GM12865 (cell line): Measurements from ENCODE around the gene MED27.

Experiments used
- DNase-seq: peaks from one replicate; pipeline ENCODE4 v3.0.0; 2010; ENCODE audit warnings: low read depth
- H3K4me3 ChIP-seq: 2 replicates; pipeline ENCODE4 v1.5.1; 2011; ENCODE audit warnings: mild to moderate bottlenecking, low read depth, low read length, control low read depth
- TF ChIP-seq, protein P1 (sequence below): IDR thresholded peaks from 2 replicates; pipeline ENCODE4 v1.5.1; 2011; ENCODE audit warnings: low read length, control low read depth, low read depth, inconsistent platforms; ENCODE audit not compliant: insufficient read depth; ENCODE audit errors: missing control alignments

Gene MED27

DNA sequence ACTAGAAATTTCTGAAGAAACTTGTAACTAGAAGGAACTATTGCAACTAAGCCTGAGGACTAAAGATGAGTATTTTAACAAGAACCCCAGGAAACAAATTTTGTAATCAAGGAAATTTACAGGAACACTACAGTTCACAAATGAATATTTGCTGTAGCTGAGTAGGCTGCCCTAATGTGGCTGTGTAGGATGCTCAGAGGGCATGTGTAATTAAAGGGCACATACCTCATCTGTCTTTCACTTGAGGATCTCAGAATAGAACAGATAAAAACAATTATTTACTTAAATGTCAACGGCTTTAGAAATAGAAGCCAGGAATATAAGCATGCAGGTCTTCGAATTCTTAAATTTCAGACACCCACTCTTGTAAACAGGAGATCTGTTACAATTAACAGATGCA, 119.8 kb downstream of the MED27 start:
- DNase-seq, result no peak
- TF ChIP-seq, protein P1, sequence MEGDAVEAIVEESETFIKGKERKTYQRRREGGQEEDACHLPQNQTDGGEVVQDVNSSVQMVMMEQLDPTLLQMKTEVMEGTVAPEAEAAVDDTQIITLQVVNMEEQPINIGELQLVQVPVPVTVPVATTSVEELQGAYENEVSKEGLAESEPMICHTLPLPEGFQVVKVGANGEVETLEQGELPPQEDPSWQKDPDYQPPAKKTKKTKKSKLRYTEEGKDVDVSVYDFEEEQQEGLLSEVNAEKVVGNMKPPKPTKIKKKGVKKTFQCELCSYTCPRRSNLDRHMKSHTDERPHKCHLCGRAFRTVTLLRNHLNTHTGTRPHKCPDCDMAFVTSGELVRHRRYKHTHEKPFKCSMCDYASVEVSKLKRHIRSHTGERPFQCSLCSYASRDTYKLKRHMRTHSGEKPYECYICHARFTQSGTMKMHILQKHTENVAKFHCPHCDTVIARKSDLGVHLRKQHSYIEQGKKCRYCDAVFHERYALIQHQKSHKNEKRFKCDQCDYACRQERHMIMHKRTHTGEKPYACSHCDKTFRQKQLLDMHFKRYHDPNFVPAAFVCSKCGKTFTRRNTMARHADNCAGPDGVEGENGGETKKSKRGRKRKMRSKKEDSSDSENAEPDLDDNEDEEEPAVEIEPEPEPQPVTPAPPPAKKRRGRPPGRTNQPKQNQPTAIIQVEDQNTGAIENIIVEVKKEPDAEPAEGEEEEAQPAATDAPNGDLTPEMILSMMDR, result no peak
- no peak overlapping the region for H3K4me3 ChIP-seq

DNA sequence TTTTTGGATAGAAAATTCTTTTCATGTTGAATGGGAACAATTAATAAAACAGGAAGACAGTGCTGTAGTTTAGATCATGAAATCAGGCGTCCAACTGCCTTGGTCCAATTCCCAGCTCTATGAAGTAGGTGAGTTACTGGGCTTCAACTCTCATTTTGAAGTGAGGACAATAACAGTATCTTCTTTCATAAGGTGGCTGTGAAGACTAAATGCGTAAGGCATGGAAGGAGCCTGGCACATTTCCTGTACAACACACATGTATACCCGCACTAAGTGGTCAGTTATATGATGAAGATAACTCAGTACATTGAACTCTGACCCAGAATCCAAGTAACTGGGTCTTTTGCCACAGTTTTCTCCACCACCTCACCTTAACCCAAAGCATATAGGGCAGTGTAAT, 120.6 kb downstream of the MED27 start:
- TF ChIP-seq, protein P1, result no peak
- no peak for DNase-seq
- H3K4me3 ChIP-seq, result no peak overlapping the region

DNA sequence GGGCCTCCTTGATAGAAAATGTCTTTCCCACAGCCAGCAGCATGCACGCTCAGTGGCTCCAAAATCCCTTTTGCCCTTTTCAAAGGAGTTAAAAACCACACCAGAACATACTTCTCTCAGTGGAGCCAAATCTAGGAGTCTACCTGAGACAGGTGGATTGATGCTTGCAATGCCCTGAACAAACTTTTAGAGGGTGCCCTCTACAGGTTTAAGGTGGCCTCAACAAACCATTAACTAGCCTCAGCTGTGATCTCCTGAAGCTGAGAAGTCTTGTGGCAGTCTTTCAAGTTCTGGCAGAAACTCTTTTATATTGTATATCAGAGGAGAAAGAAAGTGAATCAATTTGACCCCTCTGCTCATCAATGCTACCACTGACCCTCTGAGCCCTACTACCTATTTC, 125.4 kb downstream of the MED27 start:
- TF ChIP-seq, protein P1, result peak; percentile 30
- no peak overlapping the region for H3K4me3 ChIP-seq
- peak; percentile 28 for DNase-seq

DNA sequence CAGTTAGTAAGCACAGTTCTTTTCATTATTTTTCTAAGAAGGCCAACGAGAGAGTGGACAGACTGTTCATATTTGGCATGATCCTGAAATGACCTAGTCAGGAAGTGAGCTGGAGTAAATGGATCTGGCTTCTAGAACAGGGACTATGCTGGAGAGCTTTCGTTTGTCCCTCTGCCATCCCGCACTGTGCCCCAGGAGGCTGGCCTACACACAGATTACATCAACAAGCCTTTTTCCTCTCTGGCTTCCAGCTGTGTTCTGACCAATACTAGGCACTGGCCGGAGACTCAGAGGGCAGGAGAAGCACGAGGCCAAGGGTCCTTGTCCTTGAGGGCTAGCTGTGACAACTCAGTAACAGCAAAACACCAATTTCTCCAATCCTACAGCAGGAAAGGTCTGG, 127.8 kb downstream of the MED27 start:
- no peak for DNase-seq
- H3K4me3 ChIP-seq, result no peak overlapping the region
- TF ChIP-seq, protein P1, result no peak

DNA sequence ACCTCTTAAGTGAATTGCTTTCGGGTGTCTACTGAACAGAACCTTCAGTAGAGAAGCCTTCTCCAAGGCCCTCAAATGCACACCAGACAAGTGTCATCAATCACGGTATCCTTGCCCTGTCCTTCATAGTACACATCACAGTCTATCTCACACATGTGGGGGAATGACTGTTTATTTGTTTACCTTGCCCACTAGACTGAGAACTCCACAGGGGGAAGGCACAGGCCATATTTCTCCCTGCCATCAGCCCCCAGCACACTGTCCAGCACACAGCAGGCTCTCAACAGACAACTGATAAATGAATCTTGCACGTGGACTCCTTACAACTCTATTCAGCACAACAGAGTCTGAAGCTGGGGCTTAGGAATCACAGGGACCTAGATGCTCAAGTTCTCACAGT, 128.5 kb downstream of the MED27 start:
- no peak overlapping the region for H3K4me3 ChIP-seq
- DNase-seq, result no peak
- TF ChIP-seq, protein P1, result no peak

DNA sequence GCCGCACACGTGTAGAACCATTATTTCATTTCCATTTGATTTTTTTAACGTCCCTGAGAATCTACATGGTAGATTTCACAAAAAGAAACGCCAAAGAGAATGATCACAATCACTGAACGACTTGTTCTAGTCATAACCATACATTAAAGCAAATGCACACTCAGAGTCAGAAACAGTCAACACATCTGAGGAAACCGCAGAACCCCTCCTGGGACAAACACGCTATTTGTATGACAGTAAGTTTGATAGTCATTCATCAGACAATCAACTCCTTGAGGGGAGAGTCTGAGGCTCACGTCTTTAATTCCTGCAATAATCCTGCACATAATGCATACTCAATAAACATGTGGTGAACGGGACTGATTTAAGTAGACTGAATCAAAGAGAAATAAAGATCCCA, 129.2 kb downstream of the MED27 start:
- TF ChIP-seq, protein P1, result no peak
- no peak overlapping the region for H3K4me3 ChIP-seq
- peak; percentile 71 for DNase-seq

DNA sequence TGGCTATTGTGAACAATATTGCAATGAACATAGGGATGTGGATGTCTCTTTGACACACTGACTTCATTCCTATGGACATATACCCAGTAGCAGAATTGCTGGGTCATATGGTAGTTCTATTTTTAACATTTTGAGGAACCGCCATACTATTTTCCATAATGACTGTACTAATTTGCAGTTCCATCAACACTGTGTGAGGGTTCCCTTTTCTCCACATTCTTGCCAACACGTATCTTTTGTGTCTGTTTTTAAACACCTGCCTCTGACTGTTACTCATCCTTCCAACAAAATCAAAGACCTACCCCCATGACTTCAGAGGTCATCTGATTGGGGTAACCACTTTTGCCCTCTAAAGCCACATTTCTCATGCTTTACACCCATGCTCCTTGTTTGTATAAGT, 133.5 kb downstream of the MED27 start:
- no peak overlapping the region for H3K4me3 ChIP-seq
- TF ChIP-seq, protein P1, result no peak
- DNase-seq, result no peak
